KBM-7 (cell line): ENCODE measurements around the gene FGF1.

Source experiments
- DNase-seq: peaks from one replicate; pipeline ENCODE4 v3.0.0-alpha.2; 2015
- in situ Hi-C: fragments of 300-500 bp; cut with MboI; formaldehyde crosslinking; loops from 2 replicates; pipeline ENCODE4 v1.14.3; 2020; ENCODE audit warnings: low sequenced_read_pairs, low pct_unique_long_range_greater_than_20kb, mixed read lengths

FGF1 gene

GRCh38 chr5:142698447-142699183 is 12.7 kb upstream of the FGF1 start:
- DNase-seq = no peak
- in situ Hi-C loops = loop anchor here (25.0 kb wide), 1 partner anchor 536 kb away; no protein-coding TSS in a partner anchor

- DNase-seq = no peak
- in situ Hi-C loops = loop anchor here (25.0 kb wide), 1 partner anchor 535 kb away; no protein-coding TSS in a partner anchor
These were observed 11.7 kb upstream of the FGF1 start for GRCh38 chr5:142697356-142698255.

- in situ Hi-C loops = loop anchor here (25.0 kb wide), 1 partner anchor 534 kb away; no protein-coding TSS in a partner anchor
- no peak for DNase-seq
These were observed 10.5 kb upstream of the FGF1 start for GRCh38 chr5:142696379-142696778.

GRCh38 chr5:142694092-142694856 is 8.4 kb upstream of the FGF1 start:
- in situ Hi-C loops = loop anchor here (25.0 kb wide), 1 partner anchor 532 kb away; no protein-coding TSS in a partner anchor
- DNase-seq = no peak

GRCh38 chr5:142692321-142692894 is 6.5 kb upstream of the FGF1 start:
- DNase-seq = no peak
- in situ Hi-C loops = loop anchor here (25.0 kb wide), 1 partner anchor 530 kb away; no protein-coding TSS in a partner anchor

GRCh38 chr5:142690667-142691066 is 4.8 kb upstream of the FGF1 start:
- DNase-seq = no peak
- in situ Hi-C loops = loop anchor here (25.0 kb wide), 1 partner anchor 528 kb away; no protein-coding TSS in a partner anchor

GRCh38 chr5:142689081-142689480 is 3.2 kb upstream of the FGF1 start:
- in situ Hi-C loops = loop anchor here (25.0 kb wide), 1 partner anchor 527 kb away; no protein-coding TSS in a partner anchor

GRCh38 chr5:142688281-142688989 is 2.5 kb upstream of the FGF1 start:
- in situ Hi-C loops = loop anchor here (25.0 kb wide), 1 partner anchor 526 kb away; no protein-coding TSS in a partner anchor
- DNase-seq = no peak

More at GRCh38 chr5:142689081-142689480, 3.2 kb upstream of the FGF1 start:
- no peak for DNase-seq

- no peak for DNase-seq
- in situ Hi-C loops = loop anchor here (25.0 kb wide), 1 partner anchor 525 kb away; no protein-coding TSS in a partner anchor
These were observed 1.1 kb upstream of the FGF1 start for GRCh38 chr5:142686968-142687367.

GRCh38 chr5:142686210-142686734 is 382 bp upstream of the FGF1 start:
- no peak for DNase-seq
- in situ Hi-C loops = loop anchor here (25.0 kb wide), 1 partner anchor 524 kb away; no protein-coding TSS in a partner anchor

- in situ Hi-C loops = loop anchor here (25.0 kb wide), 1 partner anchor 522 kb away; no protein-coding TSS in a partner anchor
- no peak for DNase-seq
These were observed 1.3 kb downstream of the FGF1 start for GRCh38 chr5:142684508-142685041.

- in situ Hi-C loops = loop anchor here (25.0 kb wide), 1 partner anchor 522 kb away; no protein-coding TSS in a partner anchor
- no peak for DNase-seq
These were observed 1.9 kb downstream of the FGF1 start for GRCh38 chr5:142683881-142684505.

GRCh38 chr5:142683116-142683515 is 2.8 kb downstream of the FGF1 start:
- in situ Hi-C loops = loop anchor here (25.0 kb wide), 1 partner anchor 521 kb away; no protein-coding TSS in a partner anchor
- DNase-seq = no peak

GRCh38 chr5:142680605-142681259 is 5.2 kb downstream of the FGF1 start:
- in situ Hi-C loops = loop anchor here (25.0 kb wide), 1 partner anchor 518 kb away; no protein-coding TSS in a partner anchor
- DNase-seq = no peak

GRCh38 chr5:142679744-142680143 is 6.1 kb downstream of the FGF1 start:
- no peak for DNase-seq
- in situ Hi-C loops = loop anchor here (25.0 kb wide), 1 partner anchor 517 kb away; no protein-coding TSS in a partner anchor

GRCh38 chr5:142678529-142678928 is 7.4 kb downstream of the FGF1 start:
- in situ Hi-C loops = loop anchor here (25.0 kb wide), 1 partner anchor 516 kb away; no protein-coding TSS in a partner anchor
- DNase-seq = no peak
